ENCODE measurements around the gene PFKFB3.

GRCh38 chr10:6194311-6194710, 8.4 kb upstream of the PFKFB3 start:
- TF ChIP-seq REST (IDR thresholded peaks at IDR 0.05; ENCODE audit: low read depth), result no peak
- TF ChIP-seq TAF1 (IDR thresholded peaks at IDR 0.05; ENCODE audit: low read depth), result no peak
- TF ChIP-seq NFIC (IDR thresholded peaks at IDR 0.05), result no peak
- no peak for TF ChIP-seq YY1 (IDR thresholded peaks at IDR 0.05; ENCODE audit: low read depth)
